Endothelial cell of umbilical vein (primary cell): ENCODE measurements around the gene FBLN7.

Experiments used
- EZH2 ChIP-seq: IDR thresholded peaks from 2 replicates; pipeline ENCODE4 v1.6.1; 2012; ENCODE audit warnings: borderline replicate concordance, low read depth, mild to moderate bottlenecking, moderate library complexity, low read length, inconsistent platforms; ENCODE audit not compliant: severe bottlenecking
- TF ChIP-seq, protein P1 (sequence below), 2 donors: IDR thresholded peaks; 1 replicate in 1 of 2; 2 replicates in 1 of 2; pipeline ENCODE4 v1.5.1; 2011; ENCODE audit warnings: low read length in 2 of 2, mild to moderate bottlenecking in 2 of 2, moderate library complexity in 2 of 2, control low read depth in 1 of 2, inconsistent platforms in 1 of 2, low read depth in 1 of 2; ENCODE audit not compliant: insufficient read depth in 1 of 2; ENCODE audit errors: extremely low read depth in 1 of 2

DNA sequence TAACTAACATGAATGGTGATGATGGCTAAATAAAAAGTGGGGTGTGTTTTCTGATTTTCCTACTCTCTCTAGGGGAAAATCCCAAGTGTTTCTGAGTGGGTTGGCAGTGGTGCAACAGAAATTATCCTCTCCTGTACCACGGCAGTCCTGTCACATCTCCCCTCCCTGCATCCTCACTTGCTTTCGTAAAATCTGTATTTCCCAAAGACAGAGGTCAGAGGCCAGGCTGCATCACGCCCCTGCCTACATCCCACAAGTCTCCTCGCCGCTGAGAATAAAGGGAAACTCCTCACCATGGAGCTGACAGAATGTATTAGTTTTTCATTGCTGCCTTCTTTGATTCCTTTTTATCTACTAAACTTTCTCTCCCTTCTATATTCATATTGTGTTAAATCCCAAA, 13.1 kb downstream of the FBLN7 start:
- TF ChIP-seq EZH2, result no peak
- TF ChIP-seq, protein P1, sequence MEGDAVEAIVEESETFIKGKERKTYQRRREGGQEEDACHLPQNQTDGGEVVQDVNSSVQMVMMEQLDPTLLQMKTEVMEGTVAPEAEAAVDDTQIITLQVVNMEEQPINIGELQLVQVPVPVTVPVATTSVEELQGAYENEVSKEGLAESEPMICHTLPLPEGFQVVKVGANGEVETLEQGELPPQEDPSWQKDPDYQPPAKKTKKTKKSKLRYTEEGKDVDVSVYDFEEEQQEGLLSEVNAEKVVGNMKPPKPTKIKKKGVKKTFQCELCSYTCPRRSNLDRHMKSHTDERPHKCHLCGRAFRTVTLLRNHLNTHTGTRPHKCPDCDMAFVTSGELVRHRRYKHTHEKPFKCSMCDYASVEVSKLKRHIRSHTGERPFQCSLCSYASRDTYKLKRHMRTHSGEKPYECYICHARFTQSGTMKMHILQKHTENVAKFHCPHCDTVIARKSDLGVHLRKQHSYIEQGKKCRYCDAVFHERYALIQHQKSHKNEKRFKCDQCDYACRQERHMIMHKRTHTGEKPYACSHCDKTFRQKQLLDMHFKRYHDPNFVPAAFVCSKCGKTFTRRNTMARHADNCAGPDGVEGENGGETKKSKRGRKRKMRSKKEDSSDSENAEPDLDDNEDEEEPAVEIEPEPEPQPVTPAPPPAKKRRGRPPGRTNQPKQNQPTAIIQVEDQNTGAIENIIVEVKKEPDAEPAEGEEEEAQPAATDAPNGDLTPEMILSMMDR (IDR thresholded peaks at IDR 0.05; ENCODE audit: extremely low read depth in 1 of 2, insufficient read depth in 1 of 2, low read depth in 1 of 2, low read length in 2 of 2), result no peak
